ENCODE results near the gene RFC4. TPM values are rescaled to one million over a fixed set of nuclear protein-coding genes. Genes with fewer than 3 reads are reported as not detected.

The RFC4 gene
- total RNA-seq, 2 experiments from 2014 or later = 98.9 to 106 TPM

DNA sequence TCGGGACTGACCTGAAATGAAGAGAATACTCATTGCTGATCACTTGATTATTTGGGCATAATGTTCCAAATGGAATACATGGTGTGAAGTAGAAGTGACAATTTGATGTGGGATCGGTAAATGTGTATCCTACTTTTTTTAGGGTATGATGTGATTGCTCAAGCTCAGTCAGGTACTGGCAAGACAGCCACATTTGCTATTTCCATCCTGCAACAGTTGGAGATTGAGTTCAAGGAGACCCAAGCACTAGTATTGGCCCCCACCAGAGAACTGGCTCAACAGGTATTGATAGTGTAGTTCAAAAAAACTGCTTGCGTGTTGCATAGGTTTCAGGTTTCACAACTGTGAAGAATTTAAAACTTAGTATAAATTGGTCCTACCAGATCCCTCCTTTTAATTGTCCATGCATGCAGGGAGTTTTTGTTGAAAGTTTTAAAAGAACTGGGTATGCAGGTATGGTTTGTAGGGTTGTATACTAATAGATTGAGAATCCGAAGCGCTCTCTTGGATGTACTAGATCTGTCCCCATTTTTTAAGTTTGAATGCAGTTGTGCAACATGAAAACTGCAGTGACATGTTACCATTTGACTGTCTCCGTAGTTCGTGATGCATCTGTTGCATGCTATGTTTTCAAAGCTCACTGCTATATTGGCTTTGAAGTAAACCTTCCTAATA lies 21.3 kb downstream of the RFC4 start:
- Mint-ChIP-seq H3K27ac (peak overlapping the region; percentile 97), H3K9me3 (ENCODE audit: insufficient read depth) (no peaks in the 10 kb centered on the region), H3K36me3 (ENCODE audit: low read depth) (peaks cover 66% of the 10 kb centered on the region), H3K27me3 (ENCODE audit: low read depth) (no peaks in the 10 kb centered on the region), H3K4me1 (ENCODE audit: low read depth) (peaks cover 49% of the 10 kb centered on the region), H3K4me3 (peak overlapping the region; percentile 91)
- DNase-seq (no peak), ATAC-seq (no peak)
- ChIA-PET CTCF (interaction anchor here (0.8 to 2.1 kb wide), 5 partner anchors 13 to 170 kb away, joined by 3 to 9 read pairs (median 4); no protein-coding TSS in a partner anchor), POLR2A (interaction anchor here (0.6 to 5.2 kb wide), 16 partner anchors 12 to 853 kb away, joined by 3 to 131 read pairs (median 8); partner anchors contain the start of genes DNAJB11, RFC4, RPL39L and TBCCD1)

DNA sequence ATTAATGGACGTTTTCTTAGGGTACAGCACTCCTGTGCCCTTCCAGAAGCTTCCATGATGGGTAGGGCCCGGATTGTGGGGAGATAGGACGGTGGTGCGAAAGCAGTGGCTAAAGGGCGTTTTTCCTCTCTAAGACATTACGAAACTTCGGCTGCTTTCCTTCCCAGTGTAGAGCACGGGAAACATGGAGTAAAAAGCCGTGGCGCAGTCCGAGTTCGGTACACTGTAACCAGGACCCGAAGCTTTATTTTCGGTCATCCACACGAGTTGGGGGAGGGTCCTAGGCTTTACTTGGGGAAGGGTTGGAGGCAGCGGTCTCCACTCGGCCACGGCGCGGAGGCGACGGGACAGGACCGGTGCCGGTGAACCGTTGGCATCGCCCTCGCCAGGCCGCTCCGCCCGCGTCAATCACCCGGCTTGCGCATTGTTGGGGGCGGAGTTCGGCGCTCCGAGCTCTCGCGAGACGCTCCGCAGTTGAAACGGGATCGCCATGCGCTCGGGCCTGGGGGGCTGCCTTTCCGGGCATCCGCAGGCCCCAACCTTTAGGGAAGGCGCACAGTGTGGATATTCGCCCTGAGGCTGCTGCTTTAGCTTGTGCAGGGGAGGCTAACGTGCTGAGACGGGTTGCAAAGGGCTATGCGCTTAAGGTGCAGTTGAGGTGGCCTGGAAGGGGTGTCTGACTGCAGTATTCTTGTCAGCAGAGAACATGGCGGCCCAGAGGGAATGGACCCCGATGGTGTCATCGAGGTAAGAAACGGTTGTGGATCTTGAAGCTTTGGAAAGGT lies 22.4 kb downstream of the RFC4 start:
- peaks cover 44% of the 10 kb centered on the region for H3K4me1 Mint-ChIP-seq (ENCODE audit: low read depth)
- peak; percentile 88 for DNase-seq
- ChIA-PET CTCF (interaction anchor here (1.0 to 2.1 kb wide), 4 partner anchors 12 to 214 kb away, joined by 4 to 9 read pairs (median 5); partner anchors contain the start of gene DNAJB11), POLR2A (interaction anchor here (0.5 to 5.2 kb wide), 48 partner anchors 8 to 1016 kb away, joined by 3 to 131 read pairs (median 4); partner anchors contain the start of genes AHSG, DNAJB11, RFC4 and RPL39L)
- H3K27me3 Mint-ChIP-seq (ENCODE audit: low read depth) = no peaks in the 10 kb centered on the region
- H3K36me3 Mint-ChIP-seq (ENCODE audit: low read depth) = peaks cover 56% of the 10 kb centered on the region
- peak overlapping the region; percentile 91 for H3K4me3 Mint-ChIP-seq
- peak overlapping the region; percentile 97 for H3K27ac Mint-ChIP-seq
- ATAC-seq = peak; percentile 69
- no peaks in the 10 kb centered on the region for H3K9me3 Mint-ChIP-seq (ENCODE audit: insufficient read depth)

DNA sequence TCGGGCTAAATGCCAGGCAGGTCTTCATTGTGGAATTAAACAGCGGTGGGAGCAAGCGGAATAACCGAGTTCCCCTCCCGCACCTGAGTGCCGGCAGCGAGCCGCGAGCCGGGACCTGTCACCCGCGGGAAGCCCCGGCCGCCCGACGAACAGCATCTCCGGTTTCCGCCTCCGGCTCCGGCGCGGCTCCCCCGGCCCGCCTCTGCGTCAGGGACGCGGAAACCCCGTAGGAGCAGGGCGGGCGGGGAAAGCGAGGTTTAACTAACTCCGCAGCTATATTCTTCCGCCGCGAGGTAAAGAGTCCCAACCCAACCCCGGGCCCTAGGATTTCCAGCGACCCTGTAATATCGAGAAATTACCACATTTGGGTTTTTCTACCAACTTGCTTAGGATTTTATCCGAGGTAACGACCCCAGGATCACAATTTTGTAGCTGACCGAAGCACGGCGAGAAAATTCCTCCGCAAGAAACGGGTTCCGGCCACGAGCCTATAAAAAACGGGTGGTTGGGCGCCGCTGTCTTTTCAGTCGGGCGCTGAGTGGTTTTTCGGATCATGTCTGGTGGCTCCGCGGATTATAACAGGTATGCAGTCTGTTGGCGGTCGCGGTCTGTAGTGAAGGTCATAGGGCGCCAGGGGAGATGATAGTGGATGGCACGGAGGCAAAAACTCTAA lies 23.1 kb downstream of the RFC4 start, which contains the start of gene EIF4A2:
EIF4A2 (plus strand) TSS at position 520 of the 673 bp plus-strand sequence; CDS start at position 554, 34 bp downstream.
- ChIA-PET CTCF (interaction anchor here (1.0 to 1.8 kb wide), 3 partner anchors 11 to 213 kb away, joined by 4 to 6 read pairs (median 4); partner anchors contain the start of gene DNAJB11), POLR2A (interaction anchor here (0.5 to 5.2 kb wide), 42 partner anchors 9 to 1017 kb away, joined by 3 to 131 read pairs (median 5); partner anchors contain the start of genes AHSG, DNAJB11, RFC4 and RPL39L)
- ATAC-seq (peak; percentile 76), DNase-seq (peak; percentile 93)
- Mint-ChIP-seq H3K4me1 (ENCODE audit: low read depth) (peaks cover 36% of the 10 kb centered on the region), H3K9me3 (ENCODE audit: insufficient read depth) (no peaks in the 10 kb centered on the region), H3K4me3 (peak within 1 kb of the TSS; percentile 91), H3K27me3 (ENCODE audit: low read depth) (no peaks in the 10 kb centered on the region), H3K27ac (peak within 1 kb of the TSS; percentile 97), H3K36me3 (ENCODE audit: low read depth) (peaks cover 49% of the 10 kb centered on the region)

GRCh38 chr3:186782542-186783057 lies 23.7 kb downstream of the RFC4 start:
- CTCF ChIA-PET = interaction anchor here (1.0 to 1.8 kb wide), 2 partner anchors 10 to 166 kb away, joined by 4 to 6 read pairs; no protein-coding TSS in a partner anchor
- no peak for ATAC-seq
- POLR2A ChIA-PET = interaction anchor here (0.6 to 5.2 kb wide), 30 partner anchors 10 to 1017 kb away, joined by 3 to 131 read pairs (median 5); partner anchors contain the start of genes AHSG, DNAJB11, RFC4 and RTP4
- no peaks in the 10 kb centered on the region for H3K9me3 Mint-ChIP-seq (ENCODE audit: insufficient read depth)
- no peak for DNase-seq
- peaks cover 43% of the 10 kb centered on the region for H3K36me3 Mint-ChIP-seq (ENCODE audit: low read depth)
- H3K4me1 Mint-ChIP-seq (ENCODE audit: low read depth) = peaks cover 31% of the 10 kb centered on the region
- H3K27me3 Mint-ChIP-seq (ENCODE audit: low read depth) = no peaks in the 10 kb centered on the region
- H3K27ac Mint-ChIP-seq = peak overlapping the region; percentile 97
- H3K4me3 Mint-ChIP-seq = peak overlapping the region; percentile 91

DNA sequence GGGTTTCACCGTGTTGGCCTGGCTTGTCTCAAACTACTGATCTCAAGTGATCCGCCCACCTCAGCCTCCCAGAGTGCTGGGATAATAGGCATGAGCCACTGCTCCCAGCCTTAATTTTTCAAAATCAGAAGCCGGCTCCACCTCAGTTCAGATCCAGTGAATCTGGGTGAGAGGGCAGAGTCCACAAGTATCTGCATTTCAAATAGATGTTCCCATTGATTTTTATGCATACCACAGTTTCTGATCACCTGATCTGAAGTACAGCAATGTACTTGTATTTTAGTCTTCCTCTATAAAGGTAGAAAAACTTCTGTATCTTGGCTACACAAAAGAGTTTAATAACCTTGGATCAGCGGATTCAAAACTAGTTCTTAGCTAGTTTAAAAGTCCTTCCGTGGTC lies 27.1 kb downstream of the RFC4 start:
- ATAC-seq (no peak), DNase-seq (no peak)
- H3K4me3 Mint-ChIP-seq = no peak overlapping the region
- ChIA-PET POLR2A (no interaction called here), CTCF (no interaction called here)
- H3K27me3 Mint-ChIP-seq (ENCODE audit: low read depth) = peaks cover 3% of the 10 kb centered on the region
- peaks cover 9% of the 10 kb centered on the region for H3K36me3 Mint-ChIP-seq (ENCODE audit: low read depth)
- no peaks in the 10 kb centered on the region for H3K9me3 Mint-ChIP-seq (ENCODE audit: insufficient read depth)
- H3K27ac Mint-ChIP-seq = no peak overlapping the region
- H3K4me1 Mint-ChIP-seq (ENCODE audit: low read depth) = peaks cover 7% of the 10 kb centered on the region

DNA sequence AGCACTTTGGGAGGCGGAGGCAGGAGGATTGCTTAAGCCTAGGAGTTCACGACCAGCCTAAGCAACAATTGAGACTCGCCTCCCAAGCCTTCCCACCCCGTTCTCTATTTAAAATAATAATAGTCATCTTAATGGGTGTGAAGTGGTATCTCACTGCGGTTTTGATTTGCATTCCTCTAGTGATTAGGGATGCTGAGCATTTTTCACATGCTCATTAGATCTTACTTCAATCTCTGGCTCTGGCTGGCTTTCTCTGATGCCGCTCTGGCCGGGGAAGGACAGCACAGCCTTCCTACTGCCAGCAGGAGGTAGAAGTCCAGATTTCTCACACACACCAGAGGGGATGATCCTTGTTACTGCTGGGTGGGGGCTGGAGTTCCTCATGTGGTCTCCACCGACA lies 30.3 kb downstream of the RFC4 start:
- no peaks in the 10 kb centered on the region for H3K36me3 Mint-ChIP-seq (ENCODE audit: low read depth)
- POLR2A ChIA-PET = no interaction called here
- no peak overlapping the region for H3K27ac Mint-ChIP-seq
- H3K4me1 Mint-ChIP-seq (ENCODE audit: low read depth) = peaks cover 22% of the 10 kb centered on the region
- H3K4me3 Mint-ChIP-seq = no peak overlapping the region
- DNase-seq = no peak
- peaks cover 3% of the 10 kb centered on the region for H3K27me3 Mint-ChIP-seq (ENCODE audit: low read depth)
- no peak for ATAC-seq
- H3K9me3 Mint-ChIP-seq (ENCODE audit: insufficient read depth) = no peaks in the 10 kb centered on the region
- CTCF ChIA-PET = no interaction called here

GRCh38 chr3:186772701-186773417 lies 33.4 kb downstream of the RFC4 start:
- H3K4me3 Mint-ChIP-seq = peak overlapping the region; percentile 76
- H3K4me1 Mint-ChIP-seq (ENCODE audit: low read depth) = peaks cover 22% of the 10 kb centered on the region
- DNase-seq (peak; percentile 80), ATAC-seq (peak; percentile 94)
- no peaks in the 10 kb centered on the region for H3K9me3 Mint-ChIP-seq (ENCODE audit: insufficient read depth)
- ChIA-PET POLR2A (interaction anchor here (0.6 to 5.5 kb wide), 9 partner anchors 8 to 835 kb away, joined by 3 to 131 read pairs (median 7); partner anchors contain the start of genes DNAJB11, EIF4A2 and TRA2B), CTCF (interaction anchor here (1.0 to 2.3 kb wide), 7 partner anchors 10 to 367 kb away, joined by 3 to 9 read pairs (median 6); partner anchors contain the start of genes EIF4A2 and RPL39L)
- H3K27me3 Mint-ChIP-seq (ENCODE audit: low read depth) = peaks cover 3% of the 10 kb centered on the region
- no peaks in the 10 kb centered on the region for H3K36me3 Mint-ChIP-seq (ENCODE audit: low read depth)
- H3K27ac Mint-ChIP-seq = peak overlapping the region; percentile 88

DNA sequence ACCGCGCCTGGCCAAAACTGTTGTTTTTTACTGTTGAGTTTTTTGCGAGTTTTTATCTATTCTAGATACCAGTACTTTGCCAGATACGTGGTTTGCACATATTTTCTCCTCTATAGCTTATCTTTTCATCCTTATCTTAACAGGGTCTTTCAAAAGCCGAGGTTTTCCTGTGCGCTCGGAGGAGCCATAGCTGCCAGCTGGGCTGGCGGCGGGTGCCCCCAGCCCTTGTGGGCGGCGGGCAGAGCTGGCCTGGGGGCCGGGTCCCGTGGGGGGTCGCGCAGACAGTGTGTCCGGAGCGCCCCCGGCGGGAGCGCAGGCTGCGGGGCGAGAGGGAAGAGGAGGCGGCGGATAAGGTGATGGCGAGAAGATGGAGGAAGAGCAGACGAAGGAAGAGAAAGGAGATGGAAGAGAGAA lies 34.0 kb downstream of the RFC4 start:
- Mint-ChIP-seq H3K27me3 (ENCODE audit: low read depth) (peaks cover 3% of the 10 kb centered on the region), H3K36me3 (ENCODE audit: low read depth) (no peaks in the 10 kb centered on the region), H3K9me3 (ENCODE audit: insufficient read depth) (no peaks in the 10 kb centered on the region), H3K27ac (peak overlapping the region; percentile 88), H3K4me1 (ENCODE audit: low read depth) (peaks cover 22% of the 10 kb centered on the region), H3K4me3 (peak overlapping the region; percentile 76)
- CTCF ChIA-PET = interaction anchor here (1.0 to 2.3 kb wide), 6 partner anchors 10 to 367 kb away, joined by 3 to 9 read pairs (median 6); partner anchors contain the start of genes EIF4A2 and RPL39L
- ATAC-seq (peak; percentile 62), DNase-seq (no peak)
- POLR2A ChIA-PET = interaction anchor here (0.8 to 5.5 kb wide), 7 partner anchors 9 to 835 kb away, joined by 3 to 131 read pairs (median 7); partner anchors contain the start of genes DNAJB11, EIF4A2 and TRA2B

GRCh38 chr3:186760897-186761447 lies 45.3 kb downstream of the RFC4 start:
- DNase-seq = no peak
- Mint-ChIP-seq H3K4me3 (no peak overlapping the region), H3K36me3 (ENCODE audit: low read depth) (no peaks in the 10 kb centered on the region), H3K27me3 (ENCODE audit: low read depth) (no peaks in the 10 kb centered on the region), H3K9me3 (ENCODE audit: insufficient read depth) (no peaks in the 10 kb centered on the region), H3K4me1 (ENCODE audit: low read depth) (peaks cover 4% of the 10 kb centered on the region), H3K27ac (no peak overlapping the region)
- ChIA-PET POLR2A (no interaction called here), CTCF (no interaction called here)
- no peak for ATAC-seq

DNA sequence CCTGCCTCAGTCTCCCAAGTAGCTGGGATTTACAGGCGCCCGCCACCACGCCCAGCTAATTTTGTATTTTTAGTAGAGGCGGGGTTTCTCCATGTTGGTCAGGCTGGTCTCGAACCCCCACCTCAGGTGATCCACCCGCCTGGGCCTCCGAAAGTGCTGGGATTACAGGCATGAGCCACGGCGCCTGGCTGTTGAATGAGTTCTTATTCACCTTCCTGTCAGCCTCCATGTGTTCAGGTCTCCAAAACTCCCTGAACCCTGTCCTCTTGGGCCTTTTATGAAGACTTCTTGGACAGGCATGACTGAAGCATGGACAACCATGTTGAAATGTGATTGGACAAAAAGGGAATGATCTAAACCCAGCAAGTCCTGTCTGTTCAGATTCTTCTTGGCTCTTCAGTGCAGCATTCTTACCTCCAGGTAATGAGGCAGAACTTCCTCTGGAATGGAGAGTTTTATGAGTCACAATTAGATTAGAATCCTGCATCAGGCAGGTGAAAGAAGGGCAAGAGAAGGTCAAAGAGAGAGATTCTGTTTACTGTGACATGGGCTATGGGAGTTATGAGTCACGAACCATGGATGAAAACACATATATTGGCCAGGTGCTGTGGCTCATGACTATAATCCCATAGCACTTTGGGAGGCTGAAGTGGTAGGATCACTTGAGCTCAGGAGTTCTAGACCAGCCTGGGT lies 46.0 kb downstream of the RFC4 start:
- ATAC-seq = no peak
- no peaks in the 10 kb centered on the region for H3K27me3 Mint-ChIP-seq (ENCODE audit: low read depth)

More for the DNA sequence above, 46.0 kb downstream of the RFC4 start:
- no peak overlapping the region for H3K4me3 Mint-ChIP-seq
- H3K36me3 Mint-ChIP-seq (ENCODE audit: low read depth) = no peaks in the 10 kb centered on the region
- H3K27ac Mint-ChIP-seq = no peak overlapping the region
- no peak for DNase-seq
- ChIA-PET POLR2A (no interaction called here), CTCF (no interaction called here)
- peaks cover 4% of the 10 kb centered on the region for H3K4me1 Mint-ChIP-seq (ENCODE audit: low read depth)
- H3K9me3 Mint-ChIP-seq (ENCODE audit: insufficient read depth) = no peaks in the 10 kb centered on the region

Measured in activated CD8-positive, alpha-beta T cell treated with anti-CD3 and anti-CD28 coated beads, Interleukin-2, amount 10 ng/mL, durations not matched to agents 7 days and 5 days (primary cell).